WTC11 (cell line): ENCODE results near the gene IL23A. TPM values are rescaled to one million over a fixed set of nuclear protein-coding genes. Genes with fewer than 3 reads are reported as not detected.

ENCODE experiments used
- ATAC-seq: fragments of 200-7000 bp; cut with Tn5 transposase; 2 replicates; pipeline ENCODE4 v1.10.0; 2021; ENCODE audit warnings: mild to moderate bottlenecking, moderate library complexity
- CTCF ChIA-PET: fragments of 300-600 bp; sonication (Branson Sonifier 250); formaldehyde crosslinking; loops from one replicate; lab custom pipeline; 2021; ENCODE audit warnings: antibody characterized with exemption; lab: Charles Lee
- POLR2A ChIA-PET: fragments of 350-600 bp; sonication (Branson Sonifier 250); formaldehyde crosslinking; loops from one replicate; lab custom pipeline; 2021; ENCODE audit warnings: antibody characterized with exemption; lab: Charles Lee
- DNase-seq: peaks from one replicate; pipeline ENCODE4 v3.0.0; 2021; ENCODE audit warnings: low spot score
- H3K27ac Mint-ChIP-seq: 2 replicates; pipeline ENCODE4 v1.8.0; 2021; ENCODE audit warnings: mixed read lengths
- H3K27me3 Mint-ChIP-seq: 2 replicates; pipeline ENCODE4 v1.8.0; 2021; ENCODE audit warnings: low read depth, mild to moderate bottlenecking, moderate library complexity, mixed read lengths
- H3K36me3 Mint-ChIP-seq: 2 replicates; pipeline ENCODE4 v1.8.0; 2021; ENCODE audit warnings: mixed read lengths
- H3K4me1 Mint-ChIP-seq: 2 replicates; pipeline ENCODE4 v1.8.0; 2022; ENCODE audit warnings: mixed read lengths
- H3K4me3 Mint-ChIP-seq: 2 replicates; pipeline ENCODE4 v1.8.0; 2021; ENCODE audit warnings: mild to moderate bottlenecking, moderate library complexity, mixed read lengths
- H3K9me3 Mint-ChIP-seq: 2 replicates; pipeline ENCODE4 v1.8.0; 2021; ENCODE audit warnings: mixed read lengths
- ELF4 ChIP-seq: sonication (generic); formaldehyde crosslinking; IDR thresholded peaks from 2 replicates; pipeline ENCODE4 v1.8.1; 2022; ENCODE audit warnings: low read depth, mild to moderate bottlenecking, moderate library complexity, missing genetic modification reagents
- EMX1 ChIP-seq: fragments of 250-450 bp; sonication (Bioruptor Pico); IDR thresholded peaks from 2 replicates; pipeline ENCODE4 v1.8.0; 2021; ENCODE audit warnings: mild to moderate bottlenecking
- HMGA2 ChIP-seq: fragments of 250-450 bp; sonication (Bioruptor Pico); IDR thresholded peaks from 2 replicates; pipeline ENCODE4 v1.4.0; 2021; ENCODE audit warnings: mild to moderate bottlenecking, moderate library complexity
- IRF1 ChIP-seq: sonication (generic); formaldehyde crosslinking; IDR thresholded peaks from 2 replicates; pipeline ENCODE4 v1.8.0; 2023; ENCODE audit warnings: missing genetic modification reagents
- NFATC4 ChIP-seq: fragments of 250-450 bp; sonication (Bioruptor Pico); IDR thresholded peaks from 2 replicates; pipeline ENCODE4 v1.9.0; 2021; ENCODE audit warnings: mild to moderate bottlenecking
- NR2C2 ChIP-seq: sonication (generic); formaldehyde crosslinking; IDR thresholded peaks from 2 replicates; pipeline ENCODE4 v1.8.0; 2022; ENCODE audit warnings: mild to moderate bottlenecking, missing genetic modification reagents
- RORB ChIP-seq: fragments of 250-450 bp; sonication (Bioruptor Pico); IDR thresholded peaks from 2 replicates; pipeline ENCODE4 v1.9.0; 2021; ENCODE audit warnings: mild to moderate bottlenecking
- ZNF317 ChIP-seq: sonication (generic); formaldehyde crosslinking; IDR thresholded peaks from 2 replicates; pipeline ENCODE4 v1.8.1; 2023; ENCODE audit warnings: low read depth, mild to moderate bottlenecking, moderate library complexity, missing genetic modification reagents, borderline replicate concordance
- ZNF396 ChIP-seq: fragments of 250-450 bp; sonication (Bioruptor Pico); IDR thresholded peaks from 2 replicates; pipeline ENCODE4 v1.8.0; 2021; ENCODE audit warnings: mild to moderate bottlenecking, moderate library complexity, borderline replicate concordance
- ZNF671 ChIP-seq: fragments of 250-450 bp; sonication (Bioruptor Pico); IDR thresholded peaks from 2 replicates; pipeline ENCODE4 v1.8.0; 2021; ENCODE audit warnings: mild to moderate bottlenecking
- total RNA-seq: library from RNA; stranded (reverse); gene quantifications from 3 replicates; pipeline ENCODE4 v1.2.3, GENCODE V29; 2021
- TF ChIP-seq, protein P1 (sequence below): fragments of 250-450 bp; sonication (Bioruptor Pico); IDR thresholded peaks from 2 replicates; pipeline ENCODE4 v1.9.0; 2021; ENCODE audit warnings: mild to moderate bottlenecking, borderline replicate concordance
- TF ChIP-seq, protein P2 (sequence below): sonication (generic); formaldehyde crosslinking; IDR thresholded peaks from 2 replicates; pipeline ENCODE4 v1.8.1; 2022; ENCODE audit warnings: low read depth, mild to moderate bottlenecking, moderate library complexity, missing genetic modification reagents, borderline replicate concordance

The IL23A gene
- total RNA-seq, 1 experiment from 2014 or later = 2.9 TPM

- TF ChIP-seq, protein P1, sequence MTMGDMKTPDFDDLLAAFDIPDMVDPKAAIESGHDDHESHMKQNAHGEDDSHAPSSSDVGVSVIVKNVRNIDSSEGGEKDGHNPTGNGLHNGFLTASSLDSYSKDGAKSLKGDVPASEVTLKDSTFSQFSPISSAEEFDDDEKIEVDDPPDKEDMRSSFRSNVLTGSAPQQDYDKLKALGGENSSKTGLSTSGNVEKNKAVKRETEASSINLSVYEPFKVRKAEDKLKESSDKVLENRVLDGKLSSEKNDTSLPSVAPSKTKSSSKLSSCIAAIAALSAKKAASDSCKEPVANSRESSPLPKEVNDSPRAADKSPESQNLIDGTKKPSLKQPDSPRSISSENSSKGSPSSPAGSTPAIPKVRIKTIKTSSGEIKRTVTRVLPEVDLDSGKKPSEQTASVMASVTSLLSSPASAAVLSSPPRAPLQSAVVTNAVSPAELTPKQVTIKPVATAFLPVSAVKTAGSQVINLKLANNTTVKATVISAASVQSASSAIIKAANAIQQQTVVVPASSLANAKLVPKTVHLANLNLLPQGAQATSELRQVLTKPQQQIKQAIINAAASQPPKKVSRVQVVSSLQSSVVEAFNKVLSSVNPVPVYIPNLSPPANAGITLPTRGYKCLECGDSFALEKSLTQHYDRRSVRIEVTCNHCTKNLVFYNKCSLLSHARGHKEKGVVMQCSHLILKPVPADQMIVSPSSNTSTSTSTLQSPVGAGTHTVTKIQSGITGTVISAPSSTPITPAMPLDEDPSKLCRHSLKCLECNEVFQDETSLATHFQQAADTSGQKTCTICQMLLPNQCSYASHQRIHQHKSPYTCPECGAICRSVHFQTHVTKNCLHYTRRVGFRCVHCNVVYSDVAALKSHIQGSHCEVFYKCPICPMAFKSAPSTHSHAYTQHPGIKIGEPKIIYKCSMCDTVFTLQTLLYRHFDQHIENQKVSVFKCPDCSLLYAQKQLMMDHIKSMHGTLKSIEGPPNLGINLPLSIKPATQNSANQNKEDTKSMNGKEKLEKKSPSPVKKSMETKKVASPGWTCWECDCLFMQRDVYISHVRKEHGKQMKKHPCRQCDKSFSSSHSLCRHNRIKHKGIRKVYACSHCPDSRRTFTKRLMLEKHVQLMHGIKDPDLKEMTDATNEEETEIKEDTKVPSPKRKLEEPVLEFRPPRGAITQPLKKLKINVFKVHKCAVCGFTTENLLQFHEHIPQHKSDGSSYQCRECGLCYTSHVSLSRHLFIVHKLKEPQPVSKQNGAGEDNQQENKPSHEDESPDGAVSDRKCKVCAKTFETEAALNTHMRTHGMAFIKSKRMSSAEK = no peak
- TF ChIP-seq, protein P2, sequence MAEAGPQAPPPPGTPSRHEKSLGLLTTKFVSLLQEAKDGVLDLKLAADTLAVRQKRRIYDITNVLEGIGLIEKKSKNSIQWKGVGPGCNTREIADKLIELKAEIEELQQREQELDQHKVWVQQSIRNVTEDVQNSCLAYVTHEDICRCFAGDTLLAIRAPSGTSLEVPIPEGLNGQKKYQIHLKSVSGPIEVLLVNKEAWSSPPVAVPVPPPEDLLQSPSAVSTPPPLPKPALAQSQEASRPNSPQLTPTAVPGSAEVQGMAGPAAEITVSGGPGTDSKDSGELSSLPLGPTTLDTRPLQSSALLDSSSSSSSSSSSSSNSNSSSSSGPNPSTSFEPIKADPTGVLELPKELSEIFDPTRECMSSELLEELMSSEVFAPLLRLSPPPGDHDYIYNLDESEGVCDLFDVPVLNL (CRISPR knock-in tag) = no peak
Measured at GRCh38 chr12:56300644-56301464, 37.8 kb upstream of the IL23A start (continued).

DNA sequence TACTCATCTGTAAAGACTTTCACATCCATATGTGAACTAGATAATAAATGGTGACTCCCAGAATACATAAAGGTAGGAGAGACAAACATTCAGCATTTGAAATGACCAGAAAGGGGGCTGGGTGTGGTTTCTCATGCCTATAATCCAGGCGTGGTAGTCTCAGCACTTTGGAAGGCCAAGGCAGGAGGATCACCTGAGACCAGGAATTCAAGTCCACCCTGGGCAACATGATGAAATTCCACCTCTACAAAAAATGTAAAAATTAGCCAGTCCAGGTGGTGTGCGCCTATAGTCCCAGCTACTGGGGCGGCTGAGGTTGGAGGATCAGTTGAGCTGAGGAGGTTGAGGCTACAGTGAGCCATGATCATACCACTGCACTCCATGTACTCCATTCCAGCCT is 34.4 kb upstream of the IL23A start:
- ATAC-seq (no peak), DNase-seq (no peak)
- ChIA-PET POLR2A (interaction anchor here (1.3 kb wide), 1 partner anchor 12 kb away, joined by 3 read pairs; the partner anchor contains the start of gene CNPY2), CTCF (interaction anchor here (0.6 kb wide), 1 partner anchor 66 kb away, joined by 4 read pairs; no protein-coding TSS in a partner anchor)
- H3K36me3 Mint-ChIP-seq = peaks cover 27% of the 10 kb centered on the region
- H3K4me1 Mint-ChIP-seq = peaks cover 9% of the 10 kb centered on the region
- H3K4me3 Mint-ChIP-seq = no peak overlapping the region
- no peaks in the 10 kb centered on the region for H3K9me3 Mint-ChIP-seq
- TF ChIP-seq ZNF317 (CRISPR knock-in tag) = no peak
- no peak for TF ChIP-seq NR2C2 (CRISPR knock-in tag)
- no peak for TF ChIP-seq RORB (CRISPR knock-in tag)
- TF ChIP-seq EMX1 (CRISPR knock-in tag) = no peak
- TF ChIP-seq NFATC4 (CRISPR knock-in tag) = no peak
- no peak for TF ChIP-seq ELF4 (CRISPR knock-in tag)
- TF ChIP-seq ZNF671 = no peak
- H3K27me3 Mint-ChIP-seq = no peaks in the 10 kb centered on the region
- H3K27ac Mint-ChIP-seq = no peak overlapping the region

DNA sequence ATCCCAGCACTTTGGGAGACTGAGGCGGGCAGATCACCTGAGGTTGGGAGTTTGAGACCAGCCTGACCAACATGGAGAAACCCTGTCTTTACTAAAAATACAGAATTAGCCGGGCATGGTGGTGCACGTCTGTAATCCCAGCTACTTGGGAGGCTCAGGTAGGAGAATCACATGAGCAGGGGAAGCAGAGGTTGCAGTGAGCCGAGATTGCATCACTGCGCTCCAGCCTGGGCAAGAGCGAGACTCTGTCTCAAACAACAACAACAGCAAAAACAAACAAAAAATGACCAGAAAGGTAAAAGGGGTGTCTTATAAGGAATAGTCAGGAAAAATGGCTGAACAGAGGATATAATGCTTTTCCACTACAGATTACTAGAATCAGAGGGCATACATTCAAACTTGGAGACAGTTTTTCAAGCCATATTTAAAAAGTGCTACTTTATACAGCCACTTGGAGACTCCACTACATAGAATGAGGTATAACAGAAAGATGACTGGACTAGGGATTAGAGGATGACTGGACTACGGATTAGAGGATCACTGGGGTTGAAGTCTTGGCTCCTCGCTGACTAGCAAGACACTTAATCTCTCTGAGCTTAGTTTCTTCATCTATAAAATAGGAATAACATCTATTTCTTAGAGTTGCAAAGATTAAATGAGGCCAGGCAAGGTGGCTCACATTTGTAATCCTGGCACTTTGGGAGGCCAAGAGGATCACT is 33.7 kb upstream of the IL23A start:
- TF ChIP-seq IRF1 (CRISPR knock-in tag) = no peak
- no peak for TF ChIP-seq ZNF396 (CRISPR knock-in tag)
- TF ChIP-seq HMGA2 = no peak
- H3K4me3 Mint-ChIP-seq = no peak overlapping the region
- peaks cover 8% of the 10 kb centered on the region for H3K4me1 Mint-ChIP-seq
- H3K9me3 Mint-ChIP-seq = no peaks in the 10 kb centered on the region
- ChIA-PET POLR2A (interaction anchor here (1.3 kb wide), 1 partner anchor 11 kb away, joined by 3 read pairs; the partner anchor contains the start of gene CNPY2), CTCF (no interaction called here)
- H3K27ac Mint-ChIP-seq = peak overlapping the region; percentile 43; the same call in 1 of the 2 replicates
- no peaks in the 10 kb centered on the region for H3K27me3 Mint-ChIP-seq
- H3K36me3 Mint-ChIP-seq = peaks cover 32% of the 10 kb centered on the region
- no peak for DNase-seq
- ATAC-seq = no peak
